ENCODE data around the gene FRAS1. TPM values are rescaled to one million over a fixed set of nuclear protein-coding genes. Genes with fewer than 3 reads are reported as not detected.
"Not testable (repeated sequence)": the region's sequence is repeated elsewhere in the genome, so short reads cannot be mapped to it uniquely, and the experiment has no call there.

The FRAS1 gene
- total RNA-seq, 1 experiment from 2014 or later, result under 0.01 TPM

DNA sequence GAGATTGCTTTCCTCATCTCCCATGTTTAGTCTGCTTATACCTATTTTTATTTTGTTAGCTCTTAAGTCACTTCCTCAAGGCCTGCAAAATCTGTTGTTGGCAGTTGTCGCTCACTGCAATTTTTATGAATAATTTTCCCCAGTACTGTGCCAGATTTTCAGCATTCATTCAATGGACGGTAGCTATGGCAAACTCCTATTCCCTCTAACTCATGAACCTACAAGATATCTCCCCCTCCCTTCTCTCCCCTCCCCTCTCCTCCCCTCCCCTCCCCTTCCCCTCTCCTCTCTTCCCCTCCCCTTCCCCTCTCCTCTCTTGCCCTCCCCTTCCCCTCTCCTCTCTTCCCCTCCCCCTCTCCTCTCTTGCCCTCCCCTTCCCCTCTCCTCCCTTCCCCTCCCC lies 160.4 kb downstream of the FRAS1 start:
- no peak for DNase-seq (ENCODE audit: low read depth)

GRCh38 chr4:78218260-78218659 lies 161.1 kb downstream of the FRAS1 start:
- DNase-seq (ENCODE audit: low read depth), result no peak

DNA sequence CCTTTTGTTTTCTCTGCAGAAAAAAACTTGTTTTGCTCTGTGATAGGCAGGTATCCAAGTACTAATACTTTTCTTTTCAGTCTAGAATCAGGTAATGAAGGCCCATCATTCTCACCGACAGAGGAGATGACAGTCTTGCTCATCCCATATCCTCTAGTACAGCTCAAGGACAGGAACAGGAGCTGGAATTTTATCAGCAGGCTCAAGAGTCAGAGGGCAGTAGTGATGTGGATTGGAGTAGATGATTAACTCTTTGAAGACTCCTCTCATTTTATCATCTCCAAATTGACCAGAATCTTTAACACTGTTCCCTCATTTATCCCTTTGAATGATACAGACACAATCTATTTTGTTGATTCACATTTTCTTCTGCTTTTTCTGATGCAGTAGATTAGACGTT lies 162.7 kb downstream of the FRAS1 start:
- no peak for DNase-seq (ENCODE audit: low read depth)

- no peak for DNase-seq (ENCODE audit: low read depth)
Observed at GRCh38 chr4:78220283-78220682, 163.2 kb downstream of the FRAS1 start.

- DNase-seq (ENCODE audit: low read depth), result no peak
Observed at GRCh38 chr4:78222575-78223186, 165.6 kb downstream of the FRAS1 start.

DNA sequence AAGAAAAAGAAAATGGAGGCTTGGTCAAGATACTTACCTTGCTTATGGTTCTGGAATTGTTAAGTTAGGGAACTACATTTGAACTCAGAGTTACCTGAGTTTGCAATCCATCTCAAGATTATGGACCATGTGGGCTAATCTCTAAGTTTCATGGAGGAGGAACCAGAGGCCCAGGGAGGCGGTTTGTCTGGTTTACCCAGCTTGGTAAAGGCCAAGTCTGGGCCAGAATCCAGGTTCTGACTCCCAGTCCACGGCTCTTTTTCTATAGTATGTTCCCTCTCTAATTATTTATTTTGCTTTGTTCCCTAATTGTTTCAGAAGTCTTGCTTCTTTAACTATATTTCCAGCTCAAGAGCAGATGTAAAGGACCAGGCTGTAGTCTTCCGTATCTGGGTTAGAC lies 168.1 kb downstream of the FRAS1 start:
- no peak for DNase-seq (ENCODE audit: low read depth)

DNA sequence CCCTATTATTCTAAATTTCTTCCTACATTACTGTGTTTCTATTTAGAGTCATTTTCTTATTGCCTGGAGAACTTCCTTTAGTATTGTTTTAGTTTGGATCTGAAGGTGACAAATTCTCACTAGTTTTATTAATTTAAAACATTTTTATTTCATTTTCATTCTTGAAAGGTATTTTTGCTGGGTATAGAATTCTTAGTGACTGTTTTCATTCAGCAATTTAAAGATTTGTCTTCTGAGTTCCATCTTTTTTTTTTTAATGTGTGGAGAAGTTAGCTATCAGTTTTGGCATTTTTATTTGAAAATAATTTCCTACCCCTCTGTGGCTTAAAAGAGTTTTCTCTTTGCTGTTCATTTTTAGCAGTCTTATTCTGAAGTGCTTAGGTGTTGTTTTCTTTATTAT lies 169.2 kb downstream of the FRAS1 start:
- no peak for DNase-seq (ENCODE audit: low read depth)

GRCh38 chr4:78227411-78228057 lies 170.4 kb downstream of the FRAS1 start:
- no peak for DNase-seq (ENCODE audit: low read depth)

DNA sequence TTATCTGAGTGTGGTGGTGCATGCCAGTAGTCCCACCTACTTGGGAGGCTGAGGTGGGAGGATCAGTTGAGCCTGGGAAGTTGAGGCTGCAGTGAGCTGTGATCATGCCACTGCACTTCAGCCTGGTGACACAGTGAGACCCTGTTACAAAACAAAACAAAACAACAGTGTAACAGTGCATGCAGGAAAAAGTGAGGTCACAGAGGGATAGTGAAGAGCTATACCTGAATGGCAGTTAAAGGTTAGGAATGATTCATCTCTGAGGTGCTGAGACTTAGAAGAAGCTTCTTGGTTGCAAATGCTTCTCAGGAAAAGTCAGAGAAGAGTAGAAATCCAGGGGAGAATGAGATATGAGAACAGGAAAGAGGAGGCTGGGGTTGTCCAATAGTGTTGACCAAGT lies 178.7 kb downstream of the FRAS1 start:
- DNase-seq (ENCODE audit: low read depth), result no peak

DNA sequence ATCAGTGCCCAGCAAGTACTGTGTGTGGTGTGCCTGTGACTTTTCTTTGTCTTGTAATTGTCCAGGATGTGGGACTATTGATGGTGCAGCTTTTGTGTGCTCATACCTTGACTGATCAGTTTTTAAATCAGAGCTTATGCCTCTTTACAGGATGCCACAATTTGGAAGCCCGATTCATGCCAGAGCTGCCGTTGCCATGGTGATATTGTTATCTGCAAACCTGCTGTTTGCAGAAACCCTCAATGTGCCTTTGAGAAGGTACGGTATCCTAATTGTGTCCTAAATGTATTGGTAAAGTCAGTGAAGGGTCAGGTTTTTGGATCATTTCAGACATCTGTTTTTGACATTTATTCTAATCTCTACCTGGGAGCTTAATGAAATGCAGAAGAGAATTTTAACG lies 180.2 kb downstream of the FRAS1 start:
- no peak for DNase-seq (ENCODE audit: low read depth)

- DNase-seq (ENCODE audit: low read depth), result no peak
Observed at GRCh38 chr4:78242071-78242470, 184.9 kb downstream of the FRAS1 start.

DNA sequence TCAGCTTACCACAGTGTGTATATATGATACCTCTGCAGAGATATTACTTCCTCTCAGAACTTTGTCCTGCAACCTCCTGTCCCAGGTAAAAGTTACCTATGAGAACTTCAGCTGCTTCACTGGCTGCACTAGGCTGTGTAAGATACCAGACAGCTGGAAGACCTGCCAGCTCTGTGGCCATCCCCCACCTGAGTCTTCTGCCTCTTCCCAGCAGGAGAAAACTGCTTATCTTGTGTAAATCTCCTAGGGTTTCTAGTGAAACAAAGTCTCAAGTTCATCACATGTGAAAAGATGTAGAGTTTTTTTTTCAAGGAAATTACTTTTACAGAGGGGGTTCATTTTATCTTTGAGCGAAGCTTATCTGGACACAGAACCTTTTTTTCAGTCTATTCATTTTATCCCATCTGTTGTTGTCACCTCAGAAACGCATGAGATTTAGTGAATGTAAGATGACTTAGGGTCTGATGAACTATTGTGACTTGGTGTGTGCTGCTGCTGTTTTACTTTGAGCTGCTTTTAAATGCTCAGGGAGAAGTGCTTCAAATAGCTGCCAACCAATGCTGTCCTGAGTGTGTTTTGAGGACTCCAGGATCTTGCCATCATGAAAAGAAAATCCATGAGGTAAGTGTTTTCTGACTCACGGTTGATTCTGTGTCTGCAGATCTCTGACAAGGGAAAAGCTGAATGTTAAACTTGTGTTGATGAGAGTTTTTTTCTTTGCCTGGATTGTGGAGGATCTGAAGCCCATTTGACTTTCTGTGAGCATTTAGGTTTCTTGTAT lies 187.8 kb downstream of the FRAS1 start:
- no peak for DNase-seq (ENCODE audit: low read depth)

DNA sequence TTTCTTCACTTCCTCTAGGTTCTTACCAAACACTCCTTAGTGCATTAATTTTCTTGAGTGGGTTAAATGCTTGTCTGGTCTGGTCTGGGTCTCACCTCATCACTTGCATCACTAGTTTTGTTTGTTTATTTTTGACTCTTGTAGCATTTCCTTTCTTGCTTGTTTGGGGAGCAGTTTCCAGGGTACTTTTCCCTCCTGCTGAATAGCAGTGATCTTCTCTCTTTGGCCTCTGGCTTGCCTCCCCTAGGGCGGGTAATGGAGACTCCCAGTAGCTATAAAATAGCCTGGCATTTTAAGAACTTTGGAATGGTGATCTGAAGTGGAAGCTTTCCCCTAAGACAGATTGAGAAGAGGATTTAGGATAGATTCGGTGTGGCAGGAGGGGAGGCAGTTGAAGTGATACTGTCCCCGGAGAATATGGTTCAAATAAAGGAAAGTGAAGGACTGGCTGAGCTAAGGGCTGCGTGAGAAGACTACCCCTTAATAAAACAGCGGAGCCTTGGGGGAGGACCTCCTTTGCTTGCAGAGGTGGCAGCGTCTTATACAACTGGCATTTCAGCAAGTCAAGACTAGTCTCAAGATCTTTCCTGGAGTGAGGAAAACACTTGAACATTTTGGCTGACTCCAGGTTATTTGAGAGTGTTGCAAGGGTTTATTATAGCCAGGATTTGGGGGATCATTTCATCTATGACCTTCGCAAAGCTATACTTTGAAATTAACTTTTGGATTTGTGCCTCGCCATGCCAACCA lies 190.6 kb downstream of the FRAS1 start:
- DNase-seq (ENCODE audit: low read depth), result no peak

GRCh38 chr4:78250500-78250899 lies 193.4 kb downstream of the FRAS1 start:
- DNase-seq (ENCODE audit: low read depth), result no peak

- not testable (repeated sequence) for DNase-seq (ENCODE audit: low read depth)
Observed at GRCh38 chr4:78252773-78253172, 195.7 kb downstream of the FRAS1 start.

DNA sequence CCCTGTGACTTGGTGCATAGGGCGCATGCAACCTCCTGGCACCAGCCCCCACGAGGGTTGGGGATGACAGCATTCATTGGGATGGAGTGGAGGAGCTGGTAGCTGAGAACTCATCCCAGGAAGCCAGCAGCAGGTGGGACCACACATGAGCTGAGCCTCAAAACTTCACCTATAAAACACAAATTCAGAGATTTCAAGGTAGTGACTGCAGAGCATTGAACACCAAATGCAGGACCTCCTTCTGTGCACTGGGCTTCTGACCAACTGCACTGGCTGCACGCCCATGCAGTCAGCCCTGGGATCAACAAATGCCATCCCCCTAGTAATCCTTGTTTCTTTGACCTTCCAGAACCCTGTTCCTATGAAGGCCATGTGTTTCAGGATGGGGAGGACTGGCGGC lies 197.8 kb downstream of the FRAS1 start:
- DNase-seq (ENCODE audit: low read depth), result no peak

GRCh38 chr4:78265006-78265405 lies 207.9 kb downstream of the FRAS1 start:
- no peak for DNase-seq (ENCODE audit: low read depth)

DNA sequence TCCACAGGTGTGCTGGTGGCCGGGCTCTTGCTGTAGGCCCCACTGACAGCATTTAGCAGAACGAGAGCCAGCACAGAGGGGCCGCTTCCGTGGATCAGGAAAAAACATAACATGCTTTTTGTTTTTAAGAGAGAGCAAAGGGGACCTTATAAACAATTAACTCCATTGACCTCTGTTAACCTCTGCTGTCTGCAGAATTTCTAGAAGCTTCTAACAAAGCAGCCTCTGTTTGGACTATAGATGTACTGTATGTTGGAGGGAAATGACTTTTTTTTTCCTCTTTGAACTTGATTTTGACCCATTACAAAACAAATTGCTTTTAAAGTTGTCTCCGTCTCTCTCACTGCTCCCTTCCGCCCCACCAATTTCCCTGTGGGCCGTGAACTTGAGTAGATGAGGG lies 210.7 kb downstream of the FRAS1 start:
- no peak for DNase-seq (ENCODE audit: low read depth)

DNA sequence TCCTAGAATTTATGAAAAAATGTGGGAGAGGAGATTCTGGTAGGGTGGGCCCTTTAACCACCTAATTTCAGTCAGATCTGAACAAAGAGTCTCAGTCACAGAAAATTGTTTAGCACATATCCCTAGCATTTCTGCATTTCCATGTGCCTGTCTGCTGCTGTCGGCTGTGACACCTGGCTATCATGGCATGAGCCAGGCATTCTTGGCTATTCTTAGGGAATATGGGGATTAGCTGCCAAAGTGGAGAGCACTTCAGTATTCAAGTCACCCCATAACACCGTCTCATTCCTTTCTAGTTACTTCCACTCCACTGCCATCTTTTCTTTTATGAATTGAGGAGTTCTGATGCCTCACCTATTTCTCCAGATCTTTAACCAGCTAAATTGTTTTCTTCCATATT lies 211.5 kb downstream of the FRAS1 start:
- DNase-seq (ENCODE audit: low read depth), result no peak

- not testable (repeated sequence) for DNase-seq (ENCODE audit: low read depth)
Observed at GRCh38 chr4:78275450-78275849, 218.3 kb downstream of the FRAS1 start.

DNA sequence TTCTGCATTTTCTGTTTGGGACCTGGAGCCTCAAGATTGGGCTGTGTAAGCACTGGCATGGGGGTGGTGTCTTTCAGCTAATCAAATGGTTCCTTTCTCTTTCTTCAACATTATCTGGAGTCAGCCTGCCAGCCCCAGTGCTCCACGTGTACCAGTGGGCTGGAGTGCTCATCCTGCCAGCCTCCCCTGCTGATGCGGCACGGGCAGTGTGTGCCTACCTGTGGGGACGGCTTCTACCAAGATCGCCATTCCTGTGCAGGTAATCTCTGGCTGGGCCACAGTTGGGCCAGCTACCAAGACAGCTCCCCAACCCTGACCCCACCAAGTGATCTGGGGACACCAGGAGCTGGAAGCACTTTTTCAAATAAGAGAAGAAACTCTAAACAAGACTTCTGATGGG lies 229.2 kb downstream of the FRAS1 start:
- no peak for DNase-seq (ENCODE audit: low read depth)

- no peak for DNase-seq (ENCODE audit: low read depth)
Observed at GRCh38 chr4:78288327-78288726, 231.2 kb downstream of the FRAS1 start.

Data from RPMI7951 (cell line).